ENCODE results near the gene ROR1.
"Not testable (repeated sequence)": the region's sequence is repeated elsewhere in the genome, so short reads cannot be mapped to it uniquely, and the experiment has no call there.

The ROR1 gene

DNA sequence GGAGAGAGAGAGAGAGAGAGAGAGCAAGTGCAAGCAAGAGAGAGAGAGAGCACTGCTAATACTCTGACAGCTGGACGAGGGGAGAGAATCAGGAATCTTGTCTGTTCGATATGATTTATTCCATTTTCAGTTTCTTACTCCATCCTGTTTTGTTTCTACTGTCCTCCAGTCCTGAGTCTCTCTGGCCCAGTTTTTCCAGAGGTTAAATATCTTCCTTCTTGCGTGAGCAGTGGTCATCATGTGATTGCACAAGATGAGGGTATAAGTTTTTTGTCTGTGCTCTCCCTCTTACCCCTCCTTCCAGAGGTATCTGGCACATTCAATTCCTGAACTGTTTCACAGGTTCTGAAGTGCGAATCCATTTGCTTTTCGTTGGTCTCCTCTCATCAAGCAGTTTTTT is 446.4 kb downstream of the ROR1 start:
- no peak for DNase-seq (ENCODE audit: low read depth, low spot score)

DNA sequence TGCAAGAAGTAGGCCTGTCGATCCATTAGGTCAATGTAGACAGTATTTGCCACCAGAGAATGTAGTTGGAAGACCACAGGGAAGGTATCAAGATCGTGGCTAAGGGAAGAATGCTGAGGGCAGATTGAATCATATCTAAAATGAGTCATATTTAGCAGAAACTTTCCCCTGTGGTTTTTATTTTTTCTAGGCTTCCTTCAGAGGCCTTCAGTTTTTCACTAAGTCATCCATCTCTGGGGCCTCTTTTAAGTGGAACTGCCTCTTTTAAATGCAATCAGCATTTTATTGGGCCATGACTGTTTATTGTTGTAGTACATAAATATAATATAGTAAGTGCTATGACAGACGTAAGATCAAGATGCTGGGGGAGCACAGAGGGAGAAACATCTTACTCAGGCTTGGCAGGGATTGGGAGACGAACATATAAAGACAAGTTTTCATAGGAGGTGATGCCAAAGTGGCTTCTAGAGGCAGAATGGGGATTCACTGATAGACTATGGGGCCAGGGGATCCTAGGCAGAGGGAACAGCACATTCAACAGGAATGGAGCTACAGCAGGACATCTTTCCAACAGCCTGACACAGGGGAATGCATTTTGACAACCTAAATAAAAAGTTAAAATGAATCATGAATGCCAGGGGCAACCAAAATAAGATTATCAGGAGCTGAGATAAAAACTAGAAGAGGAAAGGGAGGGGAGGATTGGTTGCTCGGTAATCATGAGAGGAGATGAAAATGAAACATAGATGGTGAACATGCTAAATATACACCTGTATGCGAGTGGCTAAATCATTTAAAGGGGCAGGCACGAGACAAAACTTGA is 449.7 kb downstream of the ROR1 start:
- DNase-seq (ENCODE audit: low read depth, low spot score), result no peak

DNA sequence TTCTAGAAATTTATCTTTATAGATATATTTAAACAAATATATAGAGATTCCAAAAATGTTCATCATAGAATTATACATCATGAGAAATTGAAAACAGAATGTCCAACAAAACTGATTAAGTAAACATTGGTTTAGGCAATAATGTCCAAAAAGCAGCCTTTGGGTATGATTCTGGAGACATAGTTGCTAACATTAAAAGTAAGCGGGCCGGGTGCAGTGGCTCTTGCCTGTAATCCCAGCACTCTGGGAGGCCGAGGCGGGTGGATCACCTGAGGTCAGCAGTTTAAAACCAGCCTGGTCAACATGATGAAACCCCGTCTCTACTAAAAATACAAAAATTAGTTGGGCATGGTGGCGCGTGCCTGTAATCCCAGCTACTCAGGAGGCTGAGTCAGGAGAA is 450.4 kb downstream of the ROR1 start:
- DNase-seq (ENCODE audit: low read depth, low spot score), result not testable (repeated sequence)

DNA sequence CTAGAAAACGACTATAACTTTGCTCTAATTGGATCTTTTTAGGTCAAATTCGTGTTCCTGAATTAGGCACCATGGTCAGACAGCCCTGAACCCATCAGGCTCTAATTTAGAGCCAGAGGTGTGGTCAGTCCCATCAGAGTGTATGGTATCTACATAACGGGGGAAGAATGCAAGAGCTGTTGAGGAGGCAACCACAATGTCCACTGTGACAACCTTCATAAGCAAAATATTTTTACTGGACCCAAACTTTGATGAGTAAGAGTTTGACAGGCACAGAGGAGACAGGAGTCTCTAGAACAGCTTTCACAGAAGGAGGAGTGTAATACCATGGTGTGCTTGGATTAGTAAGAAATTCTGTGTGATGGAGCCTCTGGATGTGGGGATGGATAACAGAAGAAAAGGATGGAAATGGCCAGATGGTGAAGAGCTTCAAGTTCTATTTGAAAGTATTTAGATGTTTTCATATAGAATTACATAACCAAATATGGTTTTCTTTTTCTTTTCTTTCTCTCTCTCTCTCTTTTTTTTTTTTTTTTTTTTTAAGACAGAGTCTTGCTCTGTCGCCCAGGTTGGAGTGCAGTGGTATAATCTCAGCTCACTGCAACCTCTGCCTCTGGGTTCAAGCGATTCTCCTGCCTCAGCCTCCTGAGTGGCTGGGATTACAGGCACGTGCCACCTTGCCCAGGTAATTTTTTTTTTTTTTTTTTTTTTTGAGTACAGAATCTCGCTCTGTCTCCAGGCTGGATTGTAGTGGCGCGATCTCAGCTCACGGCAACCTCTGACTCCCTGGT is 454.5 kb downstream of the ROR1 start:
- no peak for DNase-seq (ENCODE audit: low read depth, low spot score)

DNA sequence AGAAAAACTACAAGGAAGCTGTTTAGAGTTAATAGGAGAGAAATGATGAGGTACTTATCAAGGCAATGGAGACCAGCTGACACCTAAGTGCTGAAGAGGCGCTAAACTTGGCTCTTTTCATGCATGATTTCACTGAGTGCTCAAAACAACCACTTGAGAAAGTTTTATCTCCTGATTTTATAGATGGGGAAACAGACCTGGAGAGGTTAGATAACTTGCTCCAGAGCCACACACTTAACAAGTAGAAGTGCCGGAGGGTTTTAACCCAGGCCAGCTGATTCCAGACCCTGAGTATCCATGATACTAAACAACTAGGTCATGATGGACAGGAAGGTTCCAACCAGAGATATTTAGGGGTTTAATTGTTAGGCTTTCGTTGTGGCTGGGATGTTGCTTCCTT is 455.5 kb downstream of the ROR1 start:
- DNase-seq (ENCODE audit: low read depth, low spot score), result no peak
